GM21717 (cell line): ENCODE results near the gene OR5H2.

Experiments used
- ATAC-seq: cut with Tn5 transposase; IDR thresholded peaks from one replicate; pipeline ENCODE4 v1.9.1; 2021; ENCODE audit warnings: mild to moderate bottlenecking, moderate library complexity; ENCODE audit not compliant: unreplicated experiment

The OR5H2 gene

GRCh38 chr3:98329392-98330124, 47.3 kb downstream of the OR5H2 start:
- peak; percentile 77 for ATAC-seq

DNA sequence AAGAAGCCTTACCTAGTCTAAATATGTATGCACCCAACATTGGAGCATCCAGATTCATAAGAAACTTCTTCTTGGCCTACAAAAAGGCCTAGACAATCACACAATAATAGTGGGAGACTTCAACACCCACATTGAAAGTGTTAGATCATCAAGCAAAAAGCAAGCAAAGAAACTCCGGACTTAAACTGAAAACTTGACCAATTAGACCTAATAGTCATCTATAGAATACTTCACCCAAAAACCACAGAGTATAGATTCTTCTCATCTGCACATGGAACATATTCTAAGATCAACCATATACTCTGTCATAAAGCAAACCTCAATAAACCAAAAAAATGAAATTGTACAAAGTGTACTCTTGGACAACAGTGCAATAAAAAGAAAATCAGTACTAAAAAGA, 49.0 kb downstream of the OR5H2 start:
- ATAC-seq: peak; percentile 34
